22Rv1 (cell line): ENCODE results near the gene COL4A2.

Experiments
- H3K27ac ChIP-seq: fragments of 450-650 bp; 2 replicates; pipeline ENCODE4 v1.5.1; 2017
- CTCF ChIP-seq: fragments of 450-650 bp; IDR thresholded peaks from 2 replicates; pipeline ENCODE4 v1.5.1; 2017; ENCODE audit warnings: mild to moderate bottlenecking
- ZFX ChIP-seq: fragments of 450-650 bp; IDR thresholded peaks from 2 replicates; pipeline ENCODE4 v1.6.1; 2017; ENCODE audit warnings: antibody characterized with exemption, borderline replicate concordance

The COL4A2 gene

GRCh38 chr13:110538632-110539031, 231.5 kb downstream of the COL4A2 start:
- TF ChIP-seq ZFX (no peak), CTCF (no peak)

DNA sequence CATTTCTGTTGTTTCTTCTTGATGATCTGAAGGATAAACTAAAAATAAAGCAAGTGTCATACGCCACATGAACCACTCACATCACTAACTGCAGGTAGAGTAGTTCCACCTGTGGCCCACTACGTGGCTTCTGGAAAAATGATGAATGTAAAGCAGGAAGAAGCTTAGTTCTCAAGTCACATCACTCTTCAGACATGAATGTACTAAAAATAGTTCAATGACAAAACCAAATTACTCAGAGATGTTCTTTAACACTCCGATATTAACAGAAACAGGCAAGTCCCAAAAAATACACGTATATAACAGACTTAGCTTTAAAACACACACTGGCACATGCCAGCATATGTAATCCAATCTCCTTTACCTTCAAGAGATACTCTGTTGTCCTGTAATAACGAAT, 232.8 kb downstream of the COL4A2 start:
- H3K27ac ChIP-seq = no peak overlapping the region
- no peak for TF ChIP-seq CTCF
- TF ChIP-seq ZFX = no peak

More at GRCh38 chr13:110538632-110539031, 231.5 kb downstream of the COL4A2 start:
- no peak overlapping the region for H3K27ac ChIP-seq

GRCh38 chr13:110540871-110541525, 233.9 kb downstream of the COL4A2 start:
- TF ChIP-seq ZFX = no peak
- TF ChIP-seq CTCF = no peak
- peak overlapping the region; percentile 25; the same call in 1 of the 2 replicates for H3K27ac ChIP-seq

- TF ChIP-seq CTCF (no peak), ZFX (no peak)
- H3K27ac ChIP-seq = peak overlapping the region; percentile 25; the same call in 1 of the 2 replicates
Observed at GRCh38 chr13:110541526-110541920, 234.4 kb downstream of the COL4A2 start.

DNA sequence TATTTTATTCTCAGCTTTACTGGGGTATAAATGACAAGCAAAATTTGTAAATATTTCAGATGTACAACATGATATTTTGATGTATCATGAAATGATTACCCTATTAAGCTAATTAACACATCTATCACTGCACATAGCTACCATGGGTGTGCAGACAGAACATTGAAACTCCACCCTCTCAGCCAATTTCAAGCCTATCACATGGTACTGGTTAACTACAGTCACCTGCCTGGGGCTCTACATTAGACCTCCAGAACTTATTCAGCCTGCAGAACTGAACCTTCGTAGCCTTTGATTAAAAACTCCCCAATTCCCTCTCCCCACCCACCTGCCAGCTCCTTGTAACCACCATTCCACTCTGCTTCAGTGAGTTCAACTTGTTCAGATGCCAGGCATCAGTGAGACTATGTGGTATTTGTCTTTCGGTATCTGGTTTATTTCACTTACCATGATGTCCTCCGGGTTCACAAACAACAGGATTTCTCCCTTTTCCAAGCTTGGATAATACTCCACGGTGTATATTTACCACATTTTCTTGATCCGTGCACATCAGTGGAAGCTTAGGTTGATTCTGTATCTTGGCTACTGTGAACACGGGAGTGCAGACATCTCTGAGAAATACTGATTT, 235.2 kb downstream of the COL4A2 start:
- TF ChIP-seq ZFX (no peak), CTCF (no peak)
- H3K27ac ChIP-seq = no peak overlapping the region

DNA sequence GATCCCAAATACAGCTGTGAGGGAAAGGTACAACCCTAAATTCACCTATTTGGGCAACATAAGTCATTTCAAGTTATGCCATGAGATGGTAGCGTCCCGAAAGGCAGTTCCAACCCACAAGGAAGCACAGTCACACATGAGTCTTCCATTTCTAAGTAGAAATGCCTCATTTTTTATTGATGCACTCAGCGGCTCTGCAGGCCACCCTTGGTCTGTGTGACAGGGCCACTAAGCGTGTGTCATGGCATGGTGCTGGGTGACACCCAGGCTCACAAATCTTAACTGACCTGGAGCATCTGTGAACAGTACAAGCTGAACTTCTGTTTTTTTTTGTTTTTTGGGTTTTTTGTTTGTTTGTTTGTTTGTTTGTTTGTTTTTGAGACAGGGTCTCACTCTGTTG, 239.3 kb downstream of the COL4A2 start:
- TF ChIP-seq CTCF (no peak), ZFX (no peak)
- no peak overlapping the region for H3K27ac ChIP-seq

GRCh38 chr13:110546926-110547325, 239.8 kb downstream of the COL4A2 start:
- TF ChIP-seq ZFX = no peak
- no peak for TF ChIP-seq CTCF
- no peak overlapping the region for H3K27ac ChIP-seq
